Measurements from ENCODE around the gene CDKL2. TPM values are rescaled to one million over a fixed set of nuclear protein-coding genes. Genes with fewer than 3 reads are reported as not detected.

Gene CDKL2
- polyA plus RNA-seq, 2 of the 4 experiments (the other 2 are of a cell fraction), result 0.84 to 2.1 TPM

DNA sequence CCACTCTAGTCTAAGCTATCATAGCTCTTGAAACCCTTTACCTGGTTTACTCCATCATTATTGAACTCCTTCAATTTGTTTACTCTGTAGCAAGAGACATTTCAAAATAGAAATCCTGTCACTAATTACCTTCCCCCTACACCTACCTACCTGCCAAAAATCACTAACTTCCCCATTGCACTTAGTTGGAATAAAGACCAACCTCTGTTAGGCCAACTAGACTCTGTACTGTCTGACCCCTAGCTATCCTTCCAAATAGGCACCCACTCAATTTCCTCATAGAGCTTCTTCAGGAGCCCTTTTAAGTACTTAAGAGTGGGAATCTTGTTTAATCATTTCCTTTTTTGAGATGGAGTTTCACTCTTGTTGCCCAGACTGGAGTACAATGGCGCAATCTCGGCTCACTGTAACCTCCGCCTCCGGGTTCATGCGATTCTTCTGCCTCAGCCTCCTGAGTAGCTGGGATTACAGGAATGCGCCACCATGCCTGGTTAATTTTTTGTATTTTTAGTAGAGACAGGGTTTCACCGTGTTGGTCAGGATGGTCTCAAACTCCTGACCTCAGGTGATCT lies 8.9 kb upstream of the CDKL2 start:
- Histone ChIP-seq H3K9me3 (no peaks in the 10 kb centered on the region), H3K4me3 (no peak overlapping the region), H3K4me2 (no peak overlapping the region), H3K4me1 (no peaks in the 10 kb centered on the region), H3K27ac (no peak overlapping the region)
- FAIRE-seq (no peak), ATAC-seq (no peak), DNase-seq (ENCODE audit: low read depth in 1 of 2, low spot score in 1 of 2) (no peak)
- 90% methylated on average over 7 of the region's 7 CpGs for WGBS (ENCODE audit: missing lambda C conversion rate)
- ChIA-PET CTCF (no interaction called here), POLR2A (no interaction called here)
- TF ChIP-seq, protein P1, sequence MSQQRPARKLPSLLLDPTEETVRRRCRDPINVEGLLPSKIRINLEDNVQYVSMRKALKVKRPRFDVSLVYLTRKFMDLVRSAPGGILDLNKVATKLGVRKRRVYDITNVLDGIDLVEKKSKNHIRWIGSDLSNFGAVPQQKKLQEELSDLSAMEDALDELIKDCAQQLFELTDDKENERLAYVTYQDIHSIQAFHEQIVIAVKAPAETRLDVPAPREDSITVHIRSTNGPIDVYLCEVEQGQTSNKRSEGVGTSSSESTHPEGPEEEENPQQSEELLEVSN (IDR thresholded peaks at IDR 0.05; ENCODE audit: borderline replicate concordance, low read depth), result no peak
- TF ChIP-seq CBX2 (IDR thresholded peaks at IDR 0.05; ENCODE audit: borderline replicate concordance, low read depth) (no peak), RARB (CRISPR knock-in tag; IDR thresholded peaks at IDR 0.05) (no peak), KDM5A (IDR thresholded peaks at IDR 0.05) (no peak), HOXB5 (CRISPR knock-in tag; IDR thresholded peaks at IDR 0.05) (no peak), CHD2 (IDR thresholded peaks at IDR 0.05; ENCODE audit: low read length, partially characterized antibody) (no peak), TP53 (CRISPR knock-in tag; IDR thresholded peaks at IDR 0.05) (no peak), HEYL (CRISPR knock-in tag; IDR thresholded peaks at IDR 0.05) (no peak), CEBPB (IDR thresholded peaks at IDR 0.05) (no peak), HOXB13 (CRISPR knock-in tag; IDR thresholded peaks at IDR 0.05; ENCODE audit: low read depth) (no peak), MAFK (IDR thresholded peaks at IDR 0.05; ENCODE audit: partially characterized antibody) (no peak), POLR2AphosphoS2 (conservative IDR thresholded peaks at IDR 0.05; ENCODE audit: low read length) (no peak), ZNF302 (CRISPR knock-in tag; IDR thresholded peaks at IDR 0.05) (no peak), ESRRA (IDR thresholded peaks at IDR 0.05; ENCODE audit: borderline replicate concordance, low read length) (no peak), FOSL2 (IDR thresholded peaks at IDR 0.05) (no peak), FOSL2 (CRISPR knock-in tag; IDR thresholded peaks at IDR 0.05) (no peak), RCOR1 (IDR thresholded peaks at IDR 0.05; ENCODE audit: low read depth, low read length) (no peak), NR3C1 (IDR thresholded peaks at IDR 0.05) (no peak)

DNA sequence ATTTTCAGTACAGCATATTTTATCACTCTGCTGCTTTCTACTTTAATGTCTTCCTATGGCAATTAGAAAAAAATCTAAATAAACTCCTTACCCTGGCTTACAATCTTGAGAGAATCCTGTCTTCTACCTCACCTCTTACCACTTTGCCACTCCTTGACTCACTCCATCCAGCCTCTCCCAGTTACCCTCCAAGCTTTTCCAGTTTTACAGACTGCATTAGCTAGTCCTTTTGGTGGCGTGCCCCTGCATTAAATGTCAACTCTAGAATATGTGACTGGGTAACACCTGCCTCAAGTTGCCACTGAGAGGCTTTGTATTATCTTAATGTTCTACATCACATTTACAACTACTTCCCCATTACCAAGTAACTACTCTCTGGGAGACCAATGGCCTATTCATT lies 7.5 kb upstream of the CDKL2 start:
- H3K9me3 ChIP-seq, result no peaks in the 10 kb centered on the region
- DNase-seq (ENCODE audit: low read depth in 1 of 2, low spot score in 1 of 2) (no peak), FAIRE-seq (no peak), ATAC-seq (peak in 1 of 2 experiments; percentile 66; a peak in 2 of 6 replicates)
- 93% methylated on average over 1 of the region's 1 CpG for WGBS (ENCODE audit: missing lambda C conversion rate)
- H3K4me3 ChIP-seq, result no peak overlapping the region
- no peak overlapping the region for H3K27ac ChIP-seq
- TF ChIP-seq FOXS1 (CRISPR knock-in tag; IDR thresholded peaks at IDR 0.05) (no peak), FOSB (CRISPR knock-in tag; IDR thresholded peaks at IDR 0.05) (no peak), ESRRA (IDR thresholded peaks at IDR 0.05; ENCODE audit: borderline replicate concordance, low read length) (no peak), RARB (CRISPR knock-in tag; IDR thresholded peaks at IDR 0.05) (no peak), NR3C1 (IDR thresholded peaks at IDR 0.05) (no peak), SMC3 (IDR thresholded peaks at IDR 0.05) (no peak), CBX8 (IDR thresholded peaks at IDR 0.05) (no peak), HOXB5 (CRISPR knock-in tag; IDR thresholded peaks at IDR 0.05) (no peak), NPAS2 (CRISPR knock-in tag; IDR thresholded peaks at IDR 0.05; ENCODE audit: borderline replicate concordance) (no peak), ZNF302 (CRISPR knock-in tag; IDR thresholded peaks at IDR 0.05) (no peak), HOXB13 (CRISPR knock-in tag; IDR thresholded peaks at IDR 0.05; ENCODE audit: low read depth) (no peak), HDAC2 (IDR thresholded peaks at IDR 0.05) (no peak), BHLHE40 (IDR thresholded peaks at IDR 0.05; ENCODE audit: low read depth, low read length) (no peak), FOSL2 (IDR thresholded peaks at IDR 0.05) (no peak), FOSL2 (CRISPR knock-in tag; IDR thresholded peaks at IDR 0.05) (no peak), GATA3 (IDR thresholded peaks at IDR 0.05; ENCODE audit: borderline replicate concordance) (no peak), ZFP36 (IDR thresholded peaks at IDR 0.05; ENCODE audit: borderline replicate concordance, partially characterized antibody) (no peak), POLR2A (IDR thresholded peaks at IDR 0.05; ENCODE audit: low read length) (no peak), RFX5 (IDR thresholded peaks at IDR 0.05) (no peak), CHD2 (IDR thresholded peaks at IDR 0.05; ENCODE audit: low read length, partially characterized antibody) (no peak)
- H3K4me1 ChIP-seq, result no peaks in the 10 kb centered on the region
- POLR2A ChIA-PET, result no interaction called here
- no peak overlapping the region for H3K4me2 ChIP-seq
- CTCF ChIA-PET, result interaction anchor here (0.5 kb wide), 1 partner anchor 210 kb away, joined by 4 read pairs; no protein-coding TSS in a partner anchor
